Measurements from ENCODE around the gene SLC25A51.

GRCh38 chr9:37928552-37929430, 24.9 kb upstream of the SLC25A51 start:
- TF ChIP-seq CTCF (conservative IDR thresholded peaks at IDR 0.05; ENCODE audit: low read depth in 2 of 2) (no peak), POLR2AphosphoS5 (IDR thresholded peaks at IDR 0.05; ENCODE audit: low read depth) (no peak), REST (IDR thresholded peaks at IDR 0.05; ENCODE audit: unreplicated experiment) (no peak), EZH2 (IDR thresholded peaks at IDR 0.05; ENCODE audit: low read depth, unreplicated experiment) (no peak), EZH2phosphoT487 (IDR thresholded peaks at IDR 0.05; ENCODE audit: unreplicated experiment) (no peak), JUNB (IDR thresholded peaks at IDR 0.05; ENCODE audit: unreplicated experiment) (no peak), ETS1 (IDR thresholded peaks at IDR 0.05) (no peak), NANOG (IDR thresholded peaks at IDR 0.05; ENCODE audit: borderline replicate concordance) (no peak), CREB1 (CRISPR knock-in tag; IDR thresholded peaks at IDR 0.05; ENCODE audit: low read depth) (no peak)

Measured in GM23338 (cell line).